ENCODE measurements around the gene TRRAP.

TRRAP gene

DNA sequence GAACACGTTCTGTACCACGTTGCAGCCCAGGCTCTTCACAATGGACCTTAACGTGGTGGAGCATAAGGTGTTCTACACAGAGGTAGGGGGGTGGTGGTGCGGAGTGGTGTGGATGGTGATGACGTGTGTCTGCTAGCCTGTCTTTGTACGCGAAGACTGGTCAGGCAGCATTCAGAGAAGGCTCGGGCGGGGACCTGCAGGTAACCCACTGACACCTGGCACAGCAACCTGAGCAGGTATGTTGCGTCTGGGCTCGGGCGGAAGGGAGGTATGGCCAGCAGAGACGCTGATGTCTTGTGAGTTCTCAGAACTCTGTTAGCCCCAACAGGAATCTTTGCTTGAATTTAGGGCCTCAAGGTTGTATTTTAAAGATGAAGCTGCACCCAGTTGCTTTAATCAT is 55.0 kb downstream of the TRRAP start:
- TF ChIP-seq, protein P1, sequence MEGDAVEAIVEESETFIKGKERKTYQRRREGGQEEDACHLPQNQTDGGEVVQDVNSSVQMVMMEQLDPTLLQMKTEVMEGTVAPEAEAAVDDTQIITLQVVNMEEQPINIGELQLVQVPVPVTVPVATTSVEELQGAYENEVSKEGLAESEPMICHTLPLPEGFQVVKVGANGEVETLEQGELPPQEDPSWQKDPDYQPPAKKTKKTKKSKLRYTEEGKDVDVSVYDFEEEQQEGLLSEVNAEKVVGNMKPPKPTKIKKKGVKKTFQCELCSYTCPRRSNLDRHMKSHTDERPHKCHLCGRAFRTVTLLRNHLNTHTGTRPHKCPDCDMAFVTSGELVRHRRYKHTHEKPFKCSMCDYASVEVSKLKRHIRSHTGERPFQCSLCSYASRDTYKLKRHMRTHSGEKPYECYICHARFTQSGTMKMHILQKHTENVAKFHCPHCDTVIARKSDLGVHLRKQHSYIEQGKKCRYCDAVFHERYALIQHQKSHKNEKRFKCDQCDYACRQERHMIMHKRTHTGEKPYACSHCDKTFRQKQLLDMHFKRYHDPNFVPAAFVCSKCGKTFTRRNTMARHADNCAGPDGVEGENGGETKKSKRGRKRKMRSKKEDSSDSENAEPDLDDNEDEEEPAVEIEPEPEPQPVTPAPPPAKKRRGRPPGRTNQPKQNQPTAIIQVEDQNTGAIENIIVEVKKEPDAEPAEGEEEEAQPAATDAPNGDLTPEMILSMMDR (IDR thresholded peaks at IDR 0.05; ENCODE audit: low read depth, low read length, missing control alignments), result no peak
- in situ Hi-C loops (cut with HindIII; ENCODE audit: low sequenced_read_pairs), result loop anchor here (5.0 kb wide), 1 partner anchor 41 kb away; no protein-coding TSS in a partner anchor

DNA sequence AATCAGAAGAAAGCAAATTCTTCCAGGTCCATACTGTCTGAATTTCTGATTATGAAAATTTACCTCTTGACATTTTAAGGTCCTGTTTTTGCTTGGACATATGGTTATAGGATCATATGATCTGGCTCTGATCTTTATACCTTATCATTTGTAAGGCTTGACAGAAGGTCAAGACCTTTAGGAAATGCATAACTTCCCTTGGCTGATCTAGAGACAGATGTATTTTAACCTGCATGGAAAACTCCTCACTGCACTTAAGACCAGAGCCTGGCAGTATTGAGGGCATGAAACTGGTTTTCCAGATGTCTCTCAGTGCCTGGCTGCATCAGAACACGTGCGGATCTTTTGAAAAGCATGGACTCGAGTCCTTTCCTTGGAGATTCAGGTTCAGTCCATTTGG is 55.9 kb downstream of the TRRAP start:
- in situ Hi-C loops (cut with HindIII; ENCODE audit: low sequenced_read_pairs), result loop anchor here (5.0 kb wide), 1 partner anchor 42 kb away; no protein-coding TSS in a partner anchor
- DNase-seq (ENCODE audit: low read depth), result no peak
- TF ChIP-seq, protein P1 (IDR thresholded peaks at IDR 0.05; ENCODE audit: low read depth, low read length, missing control alignments), result no peak
- no peak overlapping the region for H3K4me3 ChIP-seq (ENCODE audit: low read depth, low read length)

More for the DNA sequence above, 55.0 kb downstream of the TRRAP start:
- no peak for DNase-seq (ENCODE audit: low read depth)
- H3K4me3 ChIP-seq (ENCODE audit: low read depth, low read length), result no peak overlapping the region

DNA sequence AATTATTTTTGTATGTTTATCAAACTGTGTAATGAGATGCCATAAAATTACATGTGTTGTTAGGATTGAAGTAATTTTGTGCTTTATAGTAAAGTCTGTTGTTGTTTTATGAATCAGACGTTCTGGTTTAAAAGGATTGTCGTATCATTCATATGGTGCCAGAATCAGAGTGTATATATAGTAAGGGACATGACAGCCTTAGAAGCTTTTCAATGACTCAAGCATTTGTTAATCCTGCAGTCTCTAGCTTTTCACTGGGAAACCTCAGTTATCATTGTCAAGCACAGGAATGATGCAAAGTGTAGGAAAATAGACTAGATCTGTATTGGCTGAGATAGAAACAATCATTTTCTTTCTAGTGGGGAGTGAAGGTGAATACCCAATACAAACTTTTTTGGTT is 57.5 kb downstream of the TRRAP start:
- DNase-seq (ENCODE audit: low read depth), result no peak
- H3K4me3 ChIP-seq (ENCODE audit: low read depth, low read length), result no peak overlapping the region
- TF ChIP-seq, protein P1 (IDR thresholded peaks at IDR 0.05; ENCODE audit: low read depth, low read length, missing control alignments), result no peak
- in situ Hi-C loops (cut with HindIII; ENCODE audit: low sequenced_read_pairs), result no loop called here

DNA sequence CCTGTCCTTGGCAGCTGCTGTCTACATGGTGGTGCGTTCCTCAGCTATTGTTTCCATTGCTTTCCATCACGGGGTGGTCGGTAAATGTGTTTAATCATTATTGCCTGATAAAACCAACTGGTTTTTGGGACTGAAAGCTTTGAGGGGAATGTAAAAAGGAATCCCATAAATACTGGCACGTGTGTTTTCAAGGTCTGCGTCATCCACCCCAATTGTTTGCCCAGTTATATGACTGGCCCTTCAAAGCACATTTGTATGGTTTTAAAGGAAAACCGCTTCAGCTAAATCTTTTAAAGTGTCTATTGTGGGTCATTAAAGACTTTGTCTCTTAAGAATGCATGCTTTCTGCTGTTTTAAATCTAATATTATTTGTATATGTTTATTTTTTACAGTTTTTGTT is 65.0 kb downstream of the TRRAP start:
- in situ Hi-C loops (cut with HindIII; ENCODE audit: low sequenced_read_pairs), result no loop called here
- H3K4me3 ChIP-seq (ENCODE audit: low read depth, low read length), result no peak overlapping the region
- TF ChIP-seq, protein P1 (IDR thresholded peaks at IDR 0.05; ENCODE audit: low read depth, low read length, missing control alignments), result no peak
- no peak for DNase-seq (ENCODE audit: low read depth)

DNA sequence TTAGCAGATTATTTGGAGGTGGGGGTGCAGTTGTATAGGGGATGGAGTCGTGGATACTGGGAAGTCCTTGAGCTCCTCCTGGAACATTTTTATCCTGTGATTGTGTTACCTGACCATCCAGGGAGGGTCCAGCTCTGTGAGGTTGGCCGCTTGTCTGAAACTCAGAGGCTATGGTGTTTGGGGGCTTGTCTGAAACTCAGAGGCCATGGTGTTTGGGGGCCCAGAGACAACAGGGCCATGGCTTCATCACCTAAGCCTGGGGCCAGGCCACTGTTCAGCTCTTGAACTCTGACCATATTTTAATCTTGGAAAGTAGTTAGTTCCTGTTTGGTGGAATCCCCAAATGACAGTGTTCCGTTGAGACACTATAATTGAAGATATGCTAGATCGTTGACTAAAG is 66.1 kb downstream of the TRRAP start:
- H3K4me3 ChIP-seq (ENCODE audit: low read depth, low read length), result no peak overlapping the region
- TF ChIP-seq, protein P1 (IDR thresholded peaks at IDR 0.05; ENCODE audit: low read depth, low read length, missing control alignments), result no peak
- no peak for DNase-seq (ENCODE audit: low read depth)
- in situ Hi-C loops (cut with HindIII; ENCODE audit: low sequenced_read_pairs), result no loop called here

DNA sequence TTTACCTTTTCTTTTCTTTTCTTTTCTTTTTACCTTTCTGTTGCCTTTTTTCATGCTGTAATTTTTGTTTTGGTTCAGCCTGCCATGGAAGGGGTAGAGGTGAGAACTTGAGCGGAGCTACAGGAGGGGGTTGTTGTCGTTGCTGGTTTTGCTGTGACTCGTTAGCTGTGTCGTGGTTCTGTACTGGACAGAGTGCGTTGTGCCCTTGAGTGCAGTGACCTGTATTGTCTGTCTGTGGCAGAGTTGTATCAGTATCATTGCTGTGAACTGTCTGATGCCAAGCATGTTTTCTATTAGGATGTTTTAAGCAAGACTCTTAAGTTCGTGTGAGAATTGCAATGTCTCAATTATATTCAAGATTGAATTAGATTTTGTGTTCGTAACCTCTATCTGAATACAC is 67.5 kb downstream of the TRRAP start:
- in situ Hi-C loops (cut with HindIII; ENCODE audit: low sequenced_read_pairs), result no loop called here
- TF ChIP-seq, protein P1 (IDR thresholded peaks at IDR 0.05; ENCODE audit: low read depth, low read length, missing control alignments), result no peak
- no peak overlapping the region for H3K4me3 ChIP-seq (ENCODE audit: low read depth, low read length)
- no peak for DNase-seq (ENCODE audit: low read depth)

DNA sequence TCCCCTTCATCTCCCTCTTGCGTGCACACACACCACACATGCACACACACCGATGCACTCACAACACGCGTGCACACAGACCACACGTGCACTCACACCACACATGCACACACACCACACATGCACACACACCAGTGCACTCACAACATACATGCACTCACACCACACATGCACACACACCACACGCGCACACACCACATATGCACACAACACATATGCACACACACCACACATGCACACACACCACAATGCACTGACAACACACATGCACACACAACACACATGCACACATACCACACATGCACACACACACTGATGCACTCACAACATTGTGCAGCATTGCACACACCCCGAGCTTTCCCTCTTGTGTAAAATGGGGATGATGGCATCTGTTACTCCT is 68.1 kb downstream of the TRRAP start:
- no peak overlapping the region for H3K4me3 ChIP-seq (ENCODE audit: low read depth, low read length)
- in situ Hi-C loops (cut with HindIII; ENCODE audit: low sequenced_read_pairs), result no loop called here

More for the DNA sequence above, 68.1 kb downstream of the TRRAP start:
- DNase-seq (ENCODE audit: low read depth), result no peak
- TF ChIP-seq, protein P1 (IDR thresholded peaks at IDR 0.05; ENCODE audit: low read depth, low read length, missing control alignments), result no peak

Data from astrocyte of the cerebellum (primary cell).